Activated CD8-positive, alpha-beta memory T cell treated with anti-CD3 and anti-CD28 coated beads, Interleukin-2, amount 50 U/mL, for 48 hours (primary cell): ENCODE results near the gene POLR1E.

Experiments used
- DNase-seq: peaks from one replicate; pipeline ENCODE4 v3.0.0-alpha.2; 2020

The POLR1E gene

DNA sequence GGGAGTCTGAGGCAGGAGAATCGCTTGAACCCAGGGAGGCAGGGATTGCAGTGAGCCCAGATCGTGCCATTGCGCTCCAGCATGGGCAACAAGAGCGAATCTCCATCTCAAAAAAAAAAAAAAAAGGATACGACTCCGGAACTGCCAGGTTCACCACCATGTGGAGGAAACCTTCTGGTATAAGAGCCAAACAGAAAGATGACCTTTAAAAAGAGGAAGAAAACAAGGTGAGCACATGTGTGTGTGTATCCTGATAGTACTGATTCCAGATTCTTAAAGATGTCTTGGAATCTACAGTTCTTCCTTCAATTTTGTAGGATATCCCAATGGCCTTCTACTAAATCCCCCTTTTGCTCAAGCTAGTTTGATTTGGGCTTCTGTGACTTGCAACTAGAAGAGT, 56.7 kb downstream of the POLR1E start:
- no peak for DNase-seq

DNA sequence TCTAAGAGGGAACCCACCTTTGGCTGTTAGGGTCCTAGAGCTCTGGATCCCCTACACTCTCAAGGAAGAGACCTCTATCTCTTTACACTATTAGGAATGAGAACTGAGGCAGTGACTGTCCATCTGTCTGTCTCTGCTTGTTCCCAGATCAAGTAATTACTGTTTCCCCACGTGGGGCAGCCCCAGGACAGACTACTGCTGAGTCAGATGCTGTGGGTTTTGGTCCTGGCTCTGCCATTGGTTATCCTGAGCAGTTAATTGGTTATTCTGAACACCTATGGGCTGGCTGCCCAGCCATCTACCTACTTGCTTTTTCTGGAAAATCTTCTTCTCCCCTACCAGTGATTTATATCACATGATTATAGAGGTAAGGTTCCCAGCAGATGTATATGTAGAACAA, 57.1 kb downstream of the POLR1E start:
- no peak for DNase-seq

DNA sequence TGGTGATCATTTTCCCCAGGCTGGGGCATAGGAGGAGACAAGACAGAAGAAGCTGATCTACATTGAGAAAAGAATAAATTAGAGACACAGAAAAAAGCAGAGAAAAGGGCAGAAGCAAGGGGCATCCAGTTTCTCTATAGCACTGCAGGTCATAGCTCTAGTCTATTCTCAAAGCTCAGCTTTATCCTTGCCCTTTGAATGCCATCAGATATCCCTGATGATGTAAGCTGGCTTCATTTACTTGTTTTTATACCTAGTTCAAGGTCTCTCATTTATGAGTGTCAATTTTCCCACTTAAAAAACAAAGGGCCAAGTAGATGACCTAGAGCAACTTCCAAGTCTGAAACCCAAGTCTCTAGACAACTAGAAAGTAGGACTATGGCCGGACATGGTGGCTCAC, 57.7 kb downstream of the POLR1E start:
- no peak for DNase-seq

DNA sequence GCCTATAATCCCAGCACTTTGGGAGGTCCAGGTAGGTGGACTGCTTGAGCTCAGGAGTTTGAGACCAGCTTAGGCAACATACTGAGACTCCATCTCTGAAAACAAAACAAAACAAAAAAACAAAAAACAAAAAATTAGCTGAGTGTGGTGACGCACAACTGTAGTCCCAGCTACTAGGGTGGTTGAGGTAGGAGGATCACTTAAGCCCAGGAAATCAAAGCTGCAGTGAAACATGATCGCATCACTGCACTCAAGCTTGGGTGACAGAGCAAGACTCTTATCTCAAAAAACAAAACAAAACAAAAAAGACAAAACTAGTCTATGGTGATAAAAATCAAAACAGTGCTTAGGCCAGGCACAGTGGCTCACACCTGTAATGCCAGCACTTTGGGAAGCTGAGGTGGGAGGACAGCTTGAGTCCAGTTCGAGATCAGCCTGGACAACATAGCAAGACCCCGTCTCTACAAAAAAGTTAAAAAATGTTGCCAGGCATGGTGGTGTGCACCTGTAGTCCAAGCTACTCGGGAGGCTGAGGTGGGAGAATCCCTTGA, 61.7 kb downstream of the POLR1E start:
- DNase-seq: no peak

DNA sequence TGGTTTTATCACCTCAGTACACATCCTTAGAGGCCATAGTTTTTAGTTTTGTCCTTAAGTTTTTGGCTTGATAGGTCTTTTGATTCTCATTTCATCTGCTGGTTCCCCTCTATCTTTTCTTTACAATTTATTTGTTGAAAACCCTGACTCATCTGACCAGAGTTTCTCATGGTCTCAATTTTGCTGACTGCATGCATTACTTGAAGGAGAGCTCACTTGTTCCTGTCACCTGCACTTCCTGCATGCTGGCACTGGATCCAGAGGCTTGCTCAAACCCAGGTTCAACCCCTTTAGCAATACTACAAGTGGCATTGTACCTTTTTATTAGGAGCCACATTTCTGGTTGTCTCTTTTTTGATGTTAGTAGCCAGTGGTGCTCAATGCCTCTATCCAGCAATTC, 63.8 kb downstream of the POLR1E start:
- DNase-seq: no peak

DNA sequence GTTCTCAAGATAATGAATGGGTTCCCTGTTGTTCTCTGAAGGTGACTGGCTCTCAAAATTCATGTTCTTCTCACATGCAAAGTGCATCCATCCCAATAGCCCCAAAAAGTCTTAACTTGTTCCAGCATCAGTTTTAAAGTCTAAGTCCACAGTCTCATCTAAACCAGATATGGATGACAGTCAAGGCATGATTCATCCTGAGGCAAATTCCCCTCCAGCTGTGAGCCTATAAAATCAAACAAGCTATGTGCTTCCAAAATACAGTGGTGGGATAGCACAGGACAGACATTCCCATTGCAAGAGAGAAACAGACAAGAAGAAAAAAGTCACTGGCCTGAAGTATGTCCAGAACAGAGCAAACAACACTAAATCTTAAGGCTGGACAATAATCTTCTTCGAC, 65.0 kb downstream of the POLR1E start:
- no peak for DNase-seq

DNA sequence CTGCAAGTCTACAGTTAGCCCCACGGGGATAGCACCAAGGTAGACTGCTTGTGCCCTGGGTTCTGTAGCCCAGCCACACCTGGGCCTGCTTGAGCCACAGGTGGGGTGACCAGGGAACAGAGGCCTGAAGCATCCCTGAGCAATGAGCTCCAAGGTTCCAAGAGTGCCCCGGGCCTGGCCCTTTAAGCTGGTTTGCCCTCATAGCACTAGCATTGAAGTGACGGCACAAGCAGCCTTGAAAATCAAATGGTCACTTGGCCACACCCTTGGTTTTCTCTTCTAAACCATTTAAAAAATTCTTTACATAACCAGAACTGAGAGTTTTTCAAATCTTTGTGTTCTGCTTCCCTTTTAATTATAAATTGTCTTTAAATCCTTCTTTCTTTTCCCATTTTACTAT, 65.7 kb downstream of the POLR1E start:
- DNase-seq: no peak

DNA sequence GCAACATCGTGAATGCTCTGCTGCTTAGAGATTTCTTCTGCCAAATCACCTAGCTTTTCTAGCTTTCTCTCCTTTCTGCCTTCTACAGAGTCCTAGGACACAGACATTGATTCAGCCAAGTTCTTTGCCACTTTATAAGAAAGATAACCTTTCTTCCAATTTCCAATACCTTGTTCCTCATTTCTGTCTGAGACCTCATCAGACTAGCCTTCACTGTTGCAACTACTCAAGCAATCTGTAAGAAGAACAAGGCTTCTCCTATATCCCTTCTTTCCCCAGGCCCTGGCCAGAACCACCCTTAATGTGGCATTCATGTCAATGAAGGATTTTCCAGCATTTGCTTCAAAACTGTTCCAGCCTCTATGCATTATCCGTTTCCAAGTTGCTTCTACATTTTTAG, 66.1 kb downstream of the POLR1E start:
- DNase-seq: no peak
